K562 (cell line): Measurements from ENCODE around the gene HPS1.

Experiments
- CBX5 ChIP-seq: IDR thresholded peaks from 2 replicates; pipeline ENCODE4 v1.6.1; 2014; ENCODE audit warnings: low read depth, borderline replicate concordance
- CHD1 ChIP-seq: fragments of 200-600 bp; sonication (generic); IDR thresholded peaks from one replicate; pipeline ENCODE4 v1.6.1; 2012; ENCODE audit warnings: mild to moderate bottlenecking, moderate library complexity, low read length, inconsistent platforms
- CTCF ChIP-seq, 3 experiments: IDR thresholded peaks in 2 of 3; conservative IDR thresholded peaks in 1 of 3; 2 replicates each; pipeline ENCODE4 v1.5.1; 2011 to 2012; ENCODE audit warnings: low read length in 3 of 3, mild to moderate bottlenecking in 3 of 3, control low read depth in 2 of 3, improper control_type of control experiment in 1 of 3, inconsistent platforms in 1 of 3, low read depth in 1 of 3, mixed read lengths in 1 of 3, moderate library complexity in 1 of 3; ENCODE audit not compliant: insufficient read depth in 2 of 3
- CUX1 ChIP-seq: fragments of 200-800 bp; sonication (Bioruptor generic); IDR thresholded peaks from 2 replicates; pipeline ENCODE4 v1.6.1; 2016; ENCODE audit warnings: missing genetic modification characterization, missing compliant biosample characterization
- DDX20 ChIP-seq: fragments of 450-650 bp; IDR thresholded peaks from 2 replicates; pipeline ENCODE4 v1.6.1; 2016; ENCODE audit warnings: missing genetic modification characterization, low read depth, mild to moderate bottlenecking, missing compliant biosample characterization, moderate library complexity
- ETV1 ChIP-seq: fragments of 450-650 bp; conservative IDR thresholded peaks from 2 replicates; pipeline ENCODE4 v1.6.1; 2016; ENCODE audit warnings: missing genetic modification characterization, control low read depth, low read depth, missing compliant biosample characterization
- FOXP4 ChIP-seq: sonication (generic); formaldehyde crosslinking; IDR thresholded peaks from 2 replicates; pipeline ENCODE4 v1.8.0; 2022; ENCODE audit warnings: mild to moderate bottlenecking, missing genetic modification reagents, borderline replicate concordance
- JUNB ChIP-seq: fragments of 450-650 bp; formaldehyde crosslinking; conservative IDR thresholded peaks from 2 replicates; pipeline ENCODE4 v1.4.0; 2020; ENCODE audit warnings: mild to moderate bottlenecking
- KLF16 ChIP-seq: IDR thresholded peaks from 2 replicates; pipeline ENCODE4 v1.6.1; 2016; ENCODE audit warnings: antibody characterized with exemption
- PHF8 ChIP-seq: fragments of 200-600 bp; sonication (generic); IDR thresholded peaks from 2 replicates; pipeline ENCODE4 v1.6.1; 2012; ENCODE audit warnings: mixed run types, mild to moderate bottlenecking, inconsistent platforms, low read length, moderate library complexity, borderline replicate concordance
- RAD21 ChIP-seq, 2 experiments: fragments of 250-450 bp in 1 of 2; fragments of 450-650 bp in 1 of 2; sonication (Bioruptor Pico) in 1 of 2; formaldehyde crosslinking in 1 of 2; IDR thresholded peaks in 1 of 2; conservative IDR thresholded peaks in 1 of 2; 2 replicates each; pipeline versions ENCODE4 v1.4.0 to v1.8.0; 2020 to 2022; ENCODE audit warnings: mild to moderate bottlenecking in 2 of 2, moderate library complexity in 1 of 2
- SRF ChIP-seq, 2 experiments: fragments of 250-450, 450-650 bp in 1 of 2; sonication (Bioruptor Pico) in 1 of 2; sonication (generic) in 1 of 2; formaldehyde crosslinking; IDR thresholded peaks; 2 replicates each; pipeline versions ENCODE4 v1.5.0 to v1.5.1; 2020 to 2022; ENCODE audit warnings: mild to moderate bottlenecking in 1 of 2, missing genetic modification reagents in 1 of 2
- ZNF274 ChIP-seq: IDR thresholded peaks from 2 replicates; pipeline ENCODE4 v1.6.1; 2011; ENCODE audit warnings: low read depth, mild to moderate bottlenecking, low read length, moderate library complexity, borderline replicate concordance

- no peak for TF ChIP-seq FOXP4 (CRISPR knock-in tag)
- no peak for TF ChIP-seq ZNF274
- TF ChIP-seq SRF (CRISPR knock-in tag; IDR thresholded peaks at IDR 0.05), result no peak
- TF ChIP-seq DDX20 (tag), result no peak
- TF ChIP-seq JUNB (CRISPR knock-in tag), result no peak
- TF ChIP-seq KLF16, result no peak
- TF ChIP-seq CUX1 (CRISPR knock-in tag), result no peak
- TF ChIP-seq PHF8, result no peak
- no peak for TF ChIP-seq CTCF (IDR thresholded peaks at IDR 0.05 in 2 of 3, conservative IDR thresholded peaks at IDR 0.05 in 1 of 3; ENCODE audit: insufficient read depth in 2 of 3, low read depth in 1 of 3, low read length in 3 of 3)
- TF ChIP-seq CHD1, result no peak
- TF ChIP-seq ETV1 (tag), result no peak
- TF ChIP-seq RAD21 (CRISPR knock-in tag; conservative IDR thresholded peaks at IDR 0.05 in 1 of 2, IDR thresholded peaks at IDR 0.05 in 1 of 2), result no peak
- TF ChIP-seq CBX5, result no peak
These were observed 10.0 kb downstream of the HPS1 start for GRCh38 chr10:98436704-98437103.
